GM18861 (cell line): ENCODE measurements around the gene PPP4R1.
A peak's percentile ranks its signal among the peaks of the same experiment; 100 is the strongest.
"Not testable (repeated sequence)": the region's sequence is repeated elsewhere in the genome, so short reads cannot be mapped to it uniquely, and the experiment has no call there.

Experiments
- ATAC-seq: cut with Tn5 transposase; IDR thresholded peaks from one replicate; pipeline ENCODE4 v1.9.1; 2021; ENCODE audit not compliant: unreplicated experiment

PPP4R1 gene

GRCh38 chr18:9629709-9630108 lies 15.3 kb upstream of the PPP4R1 start:
- no peak for ATAC-seq

GRCh38 chr18:9628984-9629383 lies 14.6 kb upstream of the PPP4R1 start:
- no peak for ATAC-seq

DNA sequence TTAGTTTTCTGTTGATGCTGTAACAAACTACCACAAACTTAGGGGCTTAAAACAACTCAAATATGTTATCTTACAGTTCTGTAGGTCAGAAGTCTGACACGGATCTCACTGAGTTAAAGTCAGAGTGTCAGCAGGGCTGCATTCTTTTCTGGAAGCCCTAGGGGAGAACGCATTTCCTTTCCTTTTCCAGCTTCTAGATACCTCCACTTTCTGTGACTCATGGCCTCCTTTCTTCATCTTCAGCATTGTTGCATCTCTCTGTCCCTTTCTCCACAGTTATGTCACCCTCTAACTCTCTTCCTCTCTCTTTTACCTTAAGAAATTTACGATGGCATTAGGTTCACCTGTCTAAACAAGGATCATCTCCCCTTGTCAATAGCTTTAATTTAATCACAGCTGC lies 13.3 kb upstream of the PPP4R1 start:
- no peak for ATAC-seq

GRCh38 chr18:9619990-9620389 lies 5.6 kb upstream of the PPP4R1 start:
- ATAC-seq = no peak

- ATAC-seq = no peak
Measured at GRCh38 chr18:9619545-9619944, 5.2 kb upstream of the PPP4R1 start.

GRCh38 chr18:9619056-9619455 lies 4.7 kb upstream of the PPP4R1 start:
- no peak for ATAC-seq

GRCh38 chr18:9617006-9617542 lies 2.7 kb upstream of the PPP4R1 start:
- ATAC-seq = no peak

DNA sequence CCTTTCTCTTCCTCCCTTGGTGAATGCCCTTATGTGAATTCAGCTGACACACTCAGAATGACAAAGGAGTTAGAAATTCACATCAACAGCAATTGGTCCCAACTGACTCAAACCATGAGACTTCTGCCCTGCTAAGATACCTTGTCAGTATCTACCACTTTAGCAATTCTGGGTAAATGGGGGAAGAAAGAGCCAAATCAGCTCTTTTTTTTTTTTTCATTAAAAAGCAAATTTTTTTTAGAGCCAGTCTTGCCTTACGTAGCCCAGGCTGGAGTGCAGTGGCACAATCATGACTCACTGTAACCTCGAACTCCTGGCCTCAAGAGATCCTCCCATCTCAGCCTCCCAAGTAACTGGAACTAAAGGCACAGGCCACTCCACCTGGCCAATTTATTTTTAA lies 1.7 kb upstream of the PPP4R1 start:
- no peak for ATAC-seq

GRCh38 chr18:9615280-9615797 lies 980 bp upstream of the PPP4R1 start:
- ATAC-seq = no peak

DNA sequence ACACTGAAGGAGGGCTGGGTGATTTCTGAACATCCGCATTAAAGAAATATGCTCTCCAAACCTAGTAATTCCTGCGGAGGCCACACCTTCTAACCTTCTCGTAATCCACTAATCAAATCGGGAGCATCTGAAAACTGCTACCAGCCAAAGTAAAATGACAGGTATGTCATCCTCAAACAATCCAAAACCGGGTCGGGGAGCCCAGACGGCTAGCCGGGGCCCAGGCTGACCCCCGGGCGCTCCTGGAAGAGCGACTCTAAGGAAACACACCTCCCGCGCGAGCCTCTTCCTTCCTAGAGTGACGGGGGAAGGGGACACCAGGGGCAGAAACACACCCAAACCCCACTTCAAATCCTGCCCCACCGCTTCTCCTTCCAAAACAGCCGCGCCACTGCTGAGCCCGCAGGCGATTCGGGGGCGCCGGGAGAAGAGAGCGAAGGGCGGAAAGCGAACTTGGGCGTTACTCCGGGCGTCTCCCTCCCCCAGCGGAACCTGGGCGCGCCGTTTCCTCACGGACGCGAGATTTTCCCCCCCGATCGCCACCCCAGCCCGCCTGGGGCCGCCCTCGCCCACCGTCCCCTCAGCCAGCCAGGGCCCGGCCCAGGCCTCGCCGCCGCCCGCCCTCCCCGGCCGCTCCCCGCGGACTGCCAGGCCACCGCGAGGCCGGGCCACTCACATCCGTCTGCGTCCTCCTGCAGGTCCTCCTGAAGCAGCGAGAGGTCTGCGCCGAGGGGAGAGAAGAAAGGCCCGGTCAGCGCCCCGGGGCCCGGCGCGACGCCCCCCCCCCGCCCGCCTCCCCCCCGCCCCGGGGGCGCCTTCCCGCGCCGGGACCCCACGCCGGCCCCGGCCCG lies 584 bp downstream of the PPP4R1 start:
- ATAC-seq = peak; percentile 13

DNA sequence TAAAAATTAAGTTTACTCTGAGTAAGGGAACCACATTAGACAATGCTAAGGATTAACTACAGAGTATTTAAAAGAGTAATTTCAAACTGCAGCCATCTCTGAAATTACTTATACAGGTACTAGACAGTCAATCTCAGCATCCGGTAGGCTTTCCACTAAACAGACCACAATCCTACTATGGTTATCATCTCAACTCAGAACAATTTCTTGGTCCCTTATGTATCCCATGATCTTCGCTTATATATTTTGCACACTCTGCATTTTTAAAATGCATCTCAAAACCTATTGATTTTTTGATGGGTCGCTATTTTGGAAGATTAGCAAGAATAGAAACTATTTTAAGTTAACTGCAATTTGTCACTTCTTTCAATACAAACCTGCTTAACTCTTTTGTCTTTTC lies 1.4 kb downstream of the PPP4R1 start:
- ATAC-seq = no peak

DNA sequence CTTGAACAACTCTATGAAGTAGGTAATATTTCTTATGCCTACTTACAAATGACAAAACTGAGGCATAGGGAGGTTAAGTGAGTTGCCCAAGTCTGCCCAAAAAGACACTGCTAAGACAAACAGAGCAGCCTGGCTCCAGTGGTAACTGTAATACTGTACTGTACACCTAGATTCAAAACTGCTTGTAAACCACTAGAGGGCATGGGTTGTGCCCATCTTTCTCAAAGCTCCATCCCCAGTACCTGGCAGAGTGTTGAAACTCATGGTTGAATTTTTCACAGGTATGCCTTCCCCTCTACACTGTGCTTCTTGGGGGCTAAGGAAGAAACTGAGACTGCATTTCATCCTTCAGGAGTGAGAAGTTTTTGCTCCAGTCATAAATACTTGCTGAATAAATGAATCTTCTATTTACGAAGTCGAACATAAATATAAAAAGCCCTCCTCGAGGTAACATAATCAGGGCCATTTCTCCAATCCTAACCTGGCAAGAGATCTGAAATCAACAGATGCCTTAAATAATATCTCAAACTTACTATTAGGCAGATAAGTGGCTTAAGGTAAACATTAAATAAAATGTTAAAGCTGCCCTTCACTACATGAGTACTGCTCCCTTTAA lies 2.0 kb downstream of the PPP4R1 start:
- ATAC-seq = peak; percentile 57

- no peak for ATAC-seq
Measured at GRCh38 chr18:9609190-9609589, 5.2 kb downstream of the PPP4R1 start.

DNA sequence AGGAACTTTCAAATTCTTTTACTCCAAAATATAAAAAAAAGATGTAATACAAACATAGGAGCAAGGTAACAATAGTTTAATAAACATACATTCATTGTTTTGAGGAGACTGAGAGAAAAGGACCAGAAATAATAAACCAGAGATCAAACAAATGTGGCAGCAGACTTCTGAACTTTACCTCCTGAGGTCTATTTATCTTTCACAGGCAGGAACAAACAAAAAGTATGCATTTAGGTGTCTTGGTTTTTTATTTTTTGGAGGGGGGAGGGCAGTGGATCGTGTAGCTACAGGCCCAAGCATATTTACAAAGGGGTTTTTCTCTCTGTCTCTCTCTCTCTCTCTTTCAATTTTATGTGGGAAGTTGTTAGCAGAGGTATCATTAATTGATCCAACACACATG lies 5.6 kb downstream of the PPP4R1 start:
- ATAC-seq = no peak

DNA sequence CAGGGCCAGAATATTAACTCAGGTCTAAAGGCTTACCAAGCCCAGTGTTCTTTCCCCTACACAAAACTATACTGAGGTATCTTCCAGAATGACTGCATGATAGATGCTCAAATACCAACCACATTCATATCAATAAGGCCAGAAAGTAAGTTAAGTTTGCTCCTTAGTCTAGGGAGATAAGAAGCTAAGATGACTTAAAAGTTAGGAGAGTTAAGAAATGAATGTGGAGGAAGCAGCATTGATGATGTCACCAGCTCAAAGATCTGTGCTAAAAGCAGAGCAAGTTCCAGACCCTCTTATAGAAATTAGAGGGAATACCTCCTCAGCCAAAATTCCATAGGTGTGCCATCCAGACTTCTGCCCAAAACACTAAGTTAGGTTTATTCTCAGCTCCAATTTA lies 6.1 kb downstream of the PPP4R1 start:
- no peak for ATAC-seq

- ATAC-seq = not testable (repeated sequence)
Measured at GRCh38 chr18:9607111-9607510, 7.2 kb downstream of the PPP4R1 start.

- no peak for ATAC-seq
Measured at GRCh38 chr18:9606039-9606438, 8.3 kb downstream of the PPP4R1 start.

DNA sequence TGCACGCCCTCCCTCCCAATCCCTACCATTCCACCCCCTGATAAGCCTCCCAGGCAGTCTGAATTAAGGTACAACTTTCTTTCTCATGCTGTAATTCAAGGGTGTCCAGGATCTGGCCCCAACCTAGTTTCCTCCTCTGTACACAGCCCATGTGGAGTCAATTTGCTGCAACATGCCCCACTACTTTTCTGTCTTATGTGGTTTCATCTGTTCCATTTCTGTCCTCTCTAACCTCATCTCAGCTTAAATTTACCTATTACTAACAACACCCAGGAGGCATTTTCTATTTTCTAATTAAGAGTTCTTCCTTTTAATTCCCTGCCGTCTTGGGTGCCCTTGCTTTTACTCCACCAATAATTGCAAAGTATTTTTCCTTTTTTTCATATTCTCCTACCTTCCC lies 10.0 kb downstream of the PPP4R1 start:
- ATAC-seq = no peak

- ATAC-seq = no peak
Measured at GRCh38 chr18:9599328-9599727, 15.0 kb downstream of the PPP4R1 start.

- ATAC-seq = no peak
Measured at GRCh38 chr18:9597609-9598008, 16.8 kb downstream of the PPP4R1 start.

GRCh38 chr18:9596843-9597526 lies 17.4 kb downstream of the PPP4R1 start:
- ATAC-seq = no peak

DNA sequence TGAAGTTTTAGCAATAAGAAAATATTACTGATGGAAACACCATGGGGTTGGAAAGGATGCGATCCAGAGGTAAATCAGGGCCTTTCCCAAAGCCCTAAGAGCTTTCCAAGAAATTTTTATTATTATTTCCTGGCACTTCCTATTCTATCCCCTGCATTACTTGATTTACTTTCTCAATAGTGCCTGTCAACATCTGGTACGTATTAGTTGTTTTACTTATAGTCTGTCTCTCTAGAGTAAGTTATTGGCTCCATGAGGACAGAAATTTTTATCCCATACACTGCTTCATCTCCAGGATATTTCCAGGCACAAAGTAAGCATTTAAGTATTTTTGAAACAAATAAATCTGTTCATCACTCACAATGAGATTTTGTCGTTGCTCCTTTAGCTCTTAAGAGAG lies 18.1 kb downstream of the PPP4R1 start:
- no peak for ATAC-seq
